ENCODE results near the gene PRKAA1.

The PRKAA1 gene

DNA sequence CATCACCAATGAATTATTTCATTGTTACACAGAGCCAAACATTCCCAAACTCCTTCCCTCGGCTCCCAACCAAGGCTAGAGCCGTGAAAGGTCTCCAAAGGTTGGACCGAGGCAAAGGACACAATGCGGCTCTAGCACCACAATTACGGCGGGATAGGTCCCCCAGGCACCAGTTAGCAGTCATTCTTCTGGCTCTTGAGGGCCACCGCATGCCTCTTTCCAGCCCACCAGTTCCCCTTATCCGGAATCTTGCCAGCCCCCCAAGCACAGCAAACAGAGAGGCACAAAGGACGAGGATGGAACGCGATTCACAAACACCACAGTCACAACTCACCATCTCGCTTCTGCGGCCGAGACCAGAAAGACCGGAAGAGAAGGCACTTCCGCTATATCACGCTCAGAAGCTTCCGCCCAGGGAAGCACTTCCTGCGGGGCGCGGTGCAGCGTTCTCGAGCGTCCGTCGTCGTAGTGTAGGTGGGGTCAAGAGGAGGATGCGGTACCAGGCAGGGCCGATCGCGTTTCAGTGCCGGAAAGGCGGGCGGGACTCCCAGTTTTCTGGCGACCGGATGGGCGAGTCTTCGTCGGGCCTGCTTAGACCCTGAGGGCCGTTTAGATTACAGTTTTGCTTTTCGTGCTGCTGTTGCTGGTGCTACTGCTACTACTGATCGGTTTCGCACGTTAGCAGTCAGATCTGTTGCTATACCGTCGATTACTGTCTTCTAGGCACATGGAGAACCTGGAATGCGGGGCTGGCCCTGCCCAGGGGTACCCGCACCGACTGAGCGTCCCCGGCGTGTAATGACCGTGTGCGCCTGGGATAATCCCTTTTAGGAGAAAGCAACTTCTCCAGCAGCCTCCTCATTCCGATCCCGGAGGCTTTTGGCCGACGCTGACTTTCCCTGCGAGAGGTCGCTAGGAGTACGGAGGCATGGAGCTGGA, 36.9 kb upstream of the PRKAA1 start, which contains the start of gene RPL37 (continued):
- TF ChIP-seq ZNF830 (tag by site-specific recombination; IDR thresholded peaks at IDR 0.05; ENCODE audit: low read depth) (no peak), ZNF571 (tag by site-specific recombination; IDR thresholded peaks at IDR 0.05) (no peak), ZNF76 (tag by site-specific recombination; IDR thresholded peaks at IDR 0.05; ENCODE audit: borderline replicate concordance, low read depth) (peak; percentile 89), ZFP3 (tag by site-specific recombination; IDR thresholded peaks at IDR 0.05; ENCODE audit: low read depth) (no peak), ZNF16 (tag by site-specific recombination; IDR thresholded peaks at IDR 0.05; ENCODE audit: low read depth) (peak; percentile 44; the same call in 1 of the 2 replicates), REPIN1 (tag by site-specific recombination; IDR thresholded peaks at IDR 0.05; ENCODE audit: low read depth) (peak; percentile 97), ZNF138 (tag by site-specific recombination; IDR thresholded peaks at IDR 0.05; ENCODE audit: borderline replicate concordance) (no peak), ZFHX2 (tag by site-specific recombination; conservative IDR thresholded peaks at IDR 0.05) (peak; percentile 91), ZSCAN30 (tag by site-specific recombination; IDR thresholded peaks at IDR 0.05) (peak; percentile 100), ZNF785 (tag by site-specific recombination; IDR thresholded peaks at IDR 0.05) (no peak; the same call in none of the 2 replicates), ZNF558 (tag by site-specific recombination; IDR thresholded peaks at IDR 0.05) (peak; percentile 81; the same call in 1 of the 2 replicates), ZNF473 (tag by site-specific recombination; IDR thresholded peaks at IDR 0.05) (no peak), ZBTB17 (tag by site-specific recombination; IDR thresholded peaks at IDR 0.05) (peak; percentile 97), GLIS2 (tag by site-specific recombination; IDR thresholded peaks at IDR 0.05) (peak; percentile 79), ZBTB20 (tag by site-specific recombination; IDR thresholded peaks at IDR 0.05) (peak; percentile 74; the same call in 1 of the 2 replicates), ZNF544 (tag by site-specific recombination; IDR thresholded peaks at IDR 0.05) (no peak), ZIC2 (tag by site-specific recombination; IDR thresholded peaks at IDR 0.05) (peak; percentile 43), ZNF223 (tag by site-specific recombination; IDR thresholded peaks at IDR 0.05) (no peak), SP2 (tag by site-specific recombination; IDR thresholded peaks at IDR 0.05) (peak; percentile 99), ZNF707 (tag by site-specific recombination; IDR thresholded peaks at IDR 0.05) (no peak), ZNF133 (tag by site-specific recombination; IDR thresholded peaks at IDR 0.05) (no peak), ZNF747 (tag by site-specific recombination; IDR thresholded peaks at IDR 0.05) (no peak), ZNF324 (tag by site-specific recombination; IDR thresholded peaks at IDR 0.05) (peak; percentile 96), ZNF768 (tag by site-specific recombination; IDR thresholded peaks at IDR 0.05) (peak; percentile 83; the same call in 1 of the 2 replicates), ZNF654 (tag by site-specific recombination; IDR thresholded peaks at IDR 0.05; ENCODE audit: low read depth) (peak; percentile 17; the same call in 1 of the 2 replicates), OVOL3 (tag by site-specific recombination; IDR thresholded peaks at IDR 0.05) (peak; percentile 89; the same call in 1 of the 2 replicates), KLF9 (tag by site-specific recombination; IDR thresholded peaks at IDR 0.05; ENCODE audit: low read depth) (peak; percentile 83)
- TF ChIP-seq, protein P1, sequence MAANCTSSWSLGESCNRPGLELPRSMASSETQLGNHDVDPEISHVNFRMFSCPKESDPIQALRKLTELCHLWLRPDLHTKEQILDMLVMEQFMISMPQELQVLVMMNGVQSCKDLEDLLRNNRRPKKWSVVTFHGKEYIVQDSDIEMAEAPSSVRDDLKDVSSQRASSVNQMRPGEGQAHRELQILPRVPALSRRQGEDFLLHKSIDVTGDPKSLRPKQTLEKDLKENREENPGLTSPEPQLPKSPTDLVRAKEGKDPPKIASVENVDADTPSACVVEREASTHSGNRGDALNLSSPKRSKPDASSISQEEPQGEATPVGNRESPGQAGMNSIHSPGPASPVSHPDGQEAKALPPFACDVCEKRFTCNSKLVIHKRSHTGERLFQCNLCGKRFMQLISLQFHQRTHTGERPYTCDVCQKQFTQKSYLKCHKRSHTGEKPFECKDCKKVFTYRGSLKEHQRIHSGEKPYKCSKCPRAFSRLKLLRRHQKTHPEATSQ (tag by site-specific recombination; IDR thresholded peaks at IDR 0.05): peak; percentile 100
- TF ChIP-seq, protein P2, sequence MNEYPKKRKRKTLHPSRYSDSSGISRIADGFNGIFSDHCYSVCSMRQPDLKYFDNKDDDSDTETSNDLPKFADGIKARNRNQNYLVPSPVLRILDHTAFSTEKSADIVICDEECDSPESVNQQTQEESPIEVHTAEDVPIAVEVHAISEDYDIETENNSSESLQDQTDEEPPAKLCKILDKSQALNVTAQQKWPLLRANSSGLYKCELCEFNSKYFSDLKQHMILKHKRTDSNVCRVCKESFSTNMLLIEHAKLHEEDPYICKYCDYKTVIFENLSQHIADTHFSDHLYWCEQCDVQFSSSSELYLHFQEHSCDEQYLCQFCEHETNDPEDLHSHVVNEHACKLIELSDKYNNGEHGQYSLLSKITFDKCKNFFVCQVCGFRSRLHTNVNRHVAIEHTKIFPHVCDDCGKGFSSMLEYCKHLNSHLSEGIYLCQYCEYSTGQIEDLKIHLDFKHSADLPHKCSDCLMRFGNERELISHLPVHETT (tag by site-specific recombination; IDR thresholded peaks at IDR 0.05): peak; percentile 99
- TF ChIP-seq, protein P3, sequence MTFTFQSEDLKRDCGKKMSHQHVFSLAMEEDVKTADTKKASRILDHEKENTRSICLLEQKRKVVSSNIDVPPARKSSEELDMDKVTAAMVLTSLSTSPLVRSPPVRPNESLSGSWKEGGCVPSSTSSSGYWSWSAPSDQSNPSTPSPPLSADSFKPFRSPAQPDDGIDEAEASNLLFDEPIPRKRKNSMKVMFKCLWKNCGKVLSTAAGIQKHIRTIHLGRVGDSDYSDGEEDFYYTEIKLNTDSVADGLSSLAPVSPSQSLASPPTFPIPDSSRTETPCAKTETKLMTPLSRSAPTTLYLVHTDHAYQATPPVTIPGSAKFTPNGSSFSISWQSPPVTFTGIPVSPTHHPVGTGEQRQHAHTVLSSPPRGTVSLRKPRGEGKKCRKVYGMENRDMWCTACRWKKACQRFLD (tag by site-specific recombination; IDR thresholded peaks at IDR 0.05): no peak
- TF ChIP-seq, protein P4, sequence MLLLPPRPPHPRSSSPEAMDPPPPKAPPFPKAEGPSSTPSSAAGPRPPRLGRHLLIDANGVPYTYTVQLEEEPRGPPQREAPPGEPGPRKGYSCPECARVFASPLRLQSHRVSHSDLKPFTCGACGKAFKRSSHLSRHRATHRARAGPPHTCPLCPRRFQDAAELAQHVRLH (tag by site-specific recombination; IDR thresholded peaks at IDR 0.05): peak; percentile 99
- TF ChIP-seq, protein P5, sequence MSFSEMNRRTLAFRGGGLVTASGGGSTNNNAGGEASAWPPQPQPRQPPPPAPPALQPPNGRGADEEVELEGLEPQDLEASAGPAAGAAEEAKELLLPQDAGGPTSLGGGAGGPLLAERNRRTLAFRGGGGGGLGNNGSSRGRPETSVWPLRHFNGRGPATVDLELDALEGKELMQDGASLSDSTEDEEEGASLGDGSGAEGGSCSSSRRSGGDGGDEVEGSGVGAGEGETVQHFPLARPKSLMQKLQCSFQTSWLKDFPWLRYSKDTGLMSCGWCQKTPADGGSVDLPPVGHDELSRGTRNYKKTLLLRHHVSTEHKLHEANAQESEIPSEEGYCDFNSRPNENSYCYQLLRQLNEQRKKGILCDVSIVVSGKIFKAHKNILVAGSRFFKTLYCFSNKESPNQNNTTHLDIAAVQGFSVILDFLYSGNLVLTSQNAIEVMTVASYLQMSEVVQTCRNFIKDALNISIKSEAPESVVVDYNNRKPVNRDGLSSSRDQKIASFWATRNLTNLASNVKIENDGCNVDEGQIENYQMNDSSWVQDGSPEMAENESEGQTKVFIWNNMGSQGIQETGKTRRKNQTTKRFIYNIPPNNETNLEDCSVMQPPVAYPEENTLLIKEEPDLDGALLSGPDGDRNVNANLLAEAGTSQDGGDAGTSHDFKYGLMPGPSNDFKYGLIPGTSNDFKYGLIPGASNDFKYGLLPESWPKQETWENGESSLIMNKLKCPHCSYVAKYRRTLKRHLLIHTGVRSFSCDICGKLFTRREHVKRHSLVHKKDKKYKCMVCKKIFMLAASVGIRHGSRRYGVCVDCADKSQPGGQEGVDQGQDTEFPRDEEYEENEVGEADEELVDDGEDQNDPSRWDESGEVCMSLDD (tag by site-specific recombination; IDR thresholded peaks at IDR 0.05): no peak
- TF ChIP-seq, protein P6, sequence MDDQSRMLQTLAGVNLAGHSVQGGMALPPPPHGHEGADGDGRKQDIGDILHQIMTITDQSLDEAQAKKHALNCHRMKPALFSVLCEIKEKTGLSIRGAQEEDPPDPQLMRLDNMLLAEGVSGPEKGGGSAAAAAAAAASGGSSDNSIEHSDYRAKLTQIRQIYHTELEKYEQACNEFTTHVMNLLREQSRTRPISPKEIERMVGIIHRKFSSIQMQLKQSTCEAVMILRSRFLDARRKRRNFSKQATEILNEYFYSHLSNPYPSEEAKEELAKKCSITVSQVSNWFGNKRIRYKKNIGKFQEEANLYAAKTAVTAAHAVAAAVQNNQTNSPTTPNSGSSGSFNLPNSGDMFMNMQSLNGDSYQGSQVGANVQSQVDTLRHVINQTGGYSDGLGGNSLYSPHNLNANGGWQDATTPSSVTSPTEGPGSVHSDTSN (CRISPR knock-in tag; IDR thresholded peaks at IDR 0.05): peak; percentile 90; the same call in 1 of the 2 replicates

Measured in HEK293 (cell line).